ENCODE measurements around the gene PCDHGA3. TPM values are rescaled to one million over a fixed set of nuclear protein-coding genes. Genes with fewer than 3 reads are reported as not detected.
"Not testable (repeated sequence)": the region's sequence is repeated elsewhere in the genome, so short reads cannot be mapped to it uniquely, and the experiment has no call there.

Gene PCDHGA3
- total RNA-seq, 3 donors from 2014 or later, result not detected

GRCh38 chr5:141360685-141361084, 17.1 kb downstream of the PCDHGA3 start:
- Mint-ChIP-seq H3K4me3 (no peak overlapping the region), H3K9me3 (peaks cover 42% of the 10 kb centered on the region)

GRCh38 chr5:141362719-141363118, 19.1 kb downstream of the PCDHGA3 start:
- DNase-seq, result no peak
- peaks cover 3% of the 10 kb centered on the region for H3K36me3 Mint-ChIP-seq (ENCODE audit: insufficient read depth)
- peaks cover 83% of the 10 kb centered on the region for H3K27me3 Mint-ChIP-seq (ENCODE audit: low read depth)
- H3K9me3 Mint-ChIP-seq, result peaks cover 44% of the 10 kb centered on the region
- H3K4me3 Mint-ChIP-seq, result no peak overlapping the region
- H3K4me1 Mint-ChIP-seq (ENCODE audit: low read depth), result no peaks in the 10 kb centered on the region
- no peak for ATAC-seq

More at GRCh38 chr5:141360685-141361084, 17.1 kb downstream of the PCDHGA3 start:
- Mint-ChIP-seq H3K36me3 (ENCODE audit: insufficient read depth) (peaks cover 3% of the 10 kb centered on the region), H3K27me3 (ENCODE audit: low read depth) (peaks cover 86% of the 10 kb centered on the region), H3K4me1 (ENCODE audit: low read depth) (no peaks in the 10 kb centered on the region)
- ATAC-seq (no peak), DNase-seq (no peak)

GRCh38 chr5:141363952-141364660, 20.5 kb downstream of the PCDHGA3 start, which contains the start of gene PCDHGA5:
Gene PCDHGA5 (plus strand): TSS chr5:141364162. CDS start chr5:141364331, 169 bp downstream.
- ATAC-seq (no peak), DNase-seq (no peak)
- Mint-ChIP-seq H3K4me3 (no peak within 1 kb of the TSS), H3K36me3 (ENCODE audit: insufficient read depth) (peaks cover 3% of the 10 kb centered on the region), H3K4me1 (ENCODE audit: low read depth) (no peaks in the 10 kb centered on the region), H3K9me3 (peaks cover 38% of the 10 kb centered on the region), H3K27me3 (ENCODE audit: low read depth) (peaks cover 84% of the 10 kb centered on the region)

GRCh38 chr5:141366016-141366896, 22.6 kb downstream of the PCDHGA3 start:
- H3K4me3 Mint-ChIP-seq, result no peak overlapping the region
- DNase-seq, result no peak
- H3K4me1 Mint-ChIP-seq (ENCODE audit: low read depth), result peaks cover 2% of the 10 kb centered on the region
- peaks cover 85% of the 10 kb centered on the region for H3K27me3 Mint-ChIP-seq (ENCODE audit: low read depth)
- peaks cover 2% of the 10 kb centered on the region for H3K36me3 Mint-ChIP-seq (ENCODE audit: insufficient read depth)
- H3K9me3 Mint-ChIP-seq, result peaks cover 27% of the 10 kb centered on the region
- ATAC-seq, result no peak

GRCh38 chr5:141369994-141370848, 26.6 kb downstream of the PCDHGA3 start, which contains the start of gene PCDHGB3:
Gene PCDHGB3 (plus strand): TSS chr5:141370242. CDS start chr5:141370395, 153 bp downstream.
- peak within 1 kb of the TSS; percentile 77 for H3K4me3 Mint-ChIP-seq
- peaks cover 26% of the 10 kb centered on the region for H3K9me3 Mint-ChIP-seq
- peaks cover 86% of the 10 kb centered on the region for H3K27me3 Mint-ChIP-seq (ENCODE audit: low read depth)
- H3K36me3 Mint-ChIP-seq (ENCODE audit: insufficient read depth), result peaks cover 2% of the 10 kb centered on the region
- peak; percentile 73 to 80 for ATAC-seq
- no peak for DNase-seq
- peaks cover 2% of the 10 kb centered on the region for H3K4me1 Mint-ChIP-seq (ENCODE audit: low read depth)

- Mint-ChIP-seq H3K4me3 (no peak overlapping the region), H3K36me3 (ENCODE audit: insufficient read depth) (peaks cover 2% of the 10 kb centered on the region), H3K27me3 (ENCODE audit: low read depth) (peaks cover 85% of the 10 kb centered on the region), H3K4me1 (ENCODE audit: low read depth) (peaks cover 2% of the 10 kb centered on the region), H3K9me3 (peaks cover 23% of the 10 kb centered on the region)
- DNase-seq (no peak), ATAC-seq (no peak)
These were observed 28.2 kb downstream of the PCDHGA3 start for GRCh38 chr5:141371572-141372475.

- H3K4me3 Mint-ChIP-seq, result peak within 1 kb of the TSS; percentile 19
- H3K9me3 Mint-ChIP-seq, result peaks cover 27% of the 10 kb centered on the region
- peaks cover 2% of the 10 kb centered on the region for H3K4me1 Mint-ChIP-seq (ENCODE audit: low read depth)
- ATAC-seq (no peak), DNase-seq (no peak)
- H3K36me3 Mint-ChIP-seq (ENCODE audit: insufficient read depth), result peaks cover 2% of the 10 kb centered on the region
- H3K27me3 Mint-ChIP-seq (ENCODE audit: low read depth), result peaks cover 80% of the 10 kb centered on the region
These were observed 30.2 kb downstream of the PCDHGA3 start, which contains the start of gene PCDHGA6 for GRCh38 chr5:141373673-141374317. Gene PCDHGA6 (plus strand): TSS chr5:141373891. CDS start chr5:141374084, 193 bp downstream.

- Mint-ChIP-seq H3K4me3 (no peak overlapping the region), H3K4me1 (ENCODE audit: low read depth) (peaks cover 2% of the 10 kb centered on the region), H3K27me3 (ENCODE audit: low read depth) (peaks cover 81% of the 10 kb centered on the region), H3K36me3 (ENCODE audit: insufficient read depth) (peaks cover 2% of the 10 kb centered on the region), H3K9me3 (peaks cover 30% of the 10 kb centered on the region)
- ATAC-seq (no peak), DNase-seq (no peak)
These were observed 31.0 kb downstream of the PCDHGA3 start for GRCh38 chr5:141374627-141375026.

- not testable (repeated sequence) for DNase-seq; H3K4me3 Mint-ChIP-seq; ATAC-seq; H3K36me3 Mint-ChIP-seq (ENCODE audit: insufficient read depth); H3K4me1 Mint-ChIP-seq (ENCODE audit: low read depth)
- H3K9me3 Mint-ChIP-seq, result peaks cover 30% of the 10 kb centered on the region
- peaks cover 82% of the 10 kb centered on the region for H3K27me3 Mint-ChIP-seq (ENCODE audit: low read depth)
These were observed 32.0 kb downstream of the PCDHGA3 start for GRCh38 chr5:141375444-141376155.

GRCh38 chr5:141382469-141383294, 39.1 kb downstream of the PCDHGA3 start, which contains the start of gene PCDHGA7:
Gene PCDHGA7 (plus strand): TSS chr5:141382742. CDS start chr5:141382900, 158 bp downstream.
- Mint-ChIP-seq H3K4me1 (ENCODE audit: low read depth) (peaks cover 2% of the 10 kb centered on the region), H3K36me3 (ENCODE audit: insufficient read depth) (peaks cover 2% of the 10 kb centered on the region), H3K4me3 (peak within 1 kb of the TSS; percentile 74), H3K27me3 (ENCODE audit: low read depth) (peaks cover 75% of the 10 kb centered on the region), H3K9me3 (peaks cover 29% of the 10 kb centered on the region)
- ATAC-seq (no peak), DNase-seq (no peak)

- Mint-ChIP-seq H3K36me3 (ENCODE audit: insufficient read depth) (peaks cover 3% of the 10 kb centered on the region), H3K4me1 (ENCODE audit: low read depth) (peaks cover 2% of the 10 kb centered on the region), H3K4me3 (no peak overlapping the region), H3K27me3 (ENCODE audit: low read depth) (peaks cover 76% of the 10 kb centered on the region), H3K9me3 (peaks cover 30% of the 10 kb centered on the region)
- no peak for DNase-seq
- no peak for ATAC-seq
These were observed 39.7 kb downstream of the PCDHGA3 start for GRCh38 chr5:141383345-141383744.
